ENCODE data around the gene GIN1. TPM values are rescaled to one million over a fixed set of nuclear protein-coding genes. Genes with fewer than 3 reads are reported as not detected.

The GIN1 gene
- total and polyA plus RNA-seq, 2 experiments from 2014 or later, result 5.8 to 9.6 TPM

DNA sequence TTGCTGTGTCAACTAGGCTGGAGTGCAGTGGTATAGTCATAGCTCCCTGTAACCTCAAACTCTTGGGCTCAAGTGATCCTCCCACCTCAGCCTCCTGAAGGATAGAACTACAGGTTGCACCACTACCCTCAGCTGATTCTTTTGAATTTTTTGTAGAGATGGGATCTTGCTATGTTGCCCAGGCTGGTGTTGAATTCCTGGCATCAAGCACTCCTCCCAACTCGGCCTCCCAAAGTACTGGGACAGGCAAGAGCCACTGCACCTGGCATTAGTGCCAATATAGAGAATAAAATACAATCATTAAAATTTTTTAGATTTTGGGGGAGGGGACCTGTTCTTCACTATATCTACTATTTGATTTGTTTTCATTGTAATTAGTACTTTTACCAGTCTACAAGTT, 15.5 kb upstream of the GIN1 start (continued):
- TF ChIP-seq, protein P1, sequence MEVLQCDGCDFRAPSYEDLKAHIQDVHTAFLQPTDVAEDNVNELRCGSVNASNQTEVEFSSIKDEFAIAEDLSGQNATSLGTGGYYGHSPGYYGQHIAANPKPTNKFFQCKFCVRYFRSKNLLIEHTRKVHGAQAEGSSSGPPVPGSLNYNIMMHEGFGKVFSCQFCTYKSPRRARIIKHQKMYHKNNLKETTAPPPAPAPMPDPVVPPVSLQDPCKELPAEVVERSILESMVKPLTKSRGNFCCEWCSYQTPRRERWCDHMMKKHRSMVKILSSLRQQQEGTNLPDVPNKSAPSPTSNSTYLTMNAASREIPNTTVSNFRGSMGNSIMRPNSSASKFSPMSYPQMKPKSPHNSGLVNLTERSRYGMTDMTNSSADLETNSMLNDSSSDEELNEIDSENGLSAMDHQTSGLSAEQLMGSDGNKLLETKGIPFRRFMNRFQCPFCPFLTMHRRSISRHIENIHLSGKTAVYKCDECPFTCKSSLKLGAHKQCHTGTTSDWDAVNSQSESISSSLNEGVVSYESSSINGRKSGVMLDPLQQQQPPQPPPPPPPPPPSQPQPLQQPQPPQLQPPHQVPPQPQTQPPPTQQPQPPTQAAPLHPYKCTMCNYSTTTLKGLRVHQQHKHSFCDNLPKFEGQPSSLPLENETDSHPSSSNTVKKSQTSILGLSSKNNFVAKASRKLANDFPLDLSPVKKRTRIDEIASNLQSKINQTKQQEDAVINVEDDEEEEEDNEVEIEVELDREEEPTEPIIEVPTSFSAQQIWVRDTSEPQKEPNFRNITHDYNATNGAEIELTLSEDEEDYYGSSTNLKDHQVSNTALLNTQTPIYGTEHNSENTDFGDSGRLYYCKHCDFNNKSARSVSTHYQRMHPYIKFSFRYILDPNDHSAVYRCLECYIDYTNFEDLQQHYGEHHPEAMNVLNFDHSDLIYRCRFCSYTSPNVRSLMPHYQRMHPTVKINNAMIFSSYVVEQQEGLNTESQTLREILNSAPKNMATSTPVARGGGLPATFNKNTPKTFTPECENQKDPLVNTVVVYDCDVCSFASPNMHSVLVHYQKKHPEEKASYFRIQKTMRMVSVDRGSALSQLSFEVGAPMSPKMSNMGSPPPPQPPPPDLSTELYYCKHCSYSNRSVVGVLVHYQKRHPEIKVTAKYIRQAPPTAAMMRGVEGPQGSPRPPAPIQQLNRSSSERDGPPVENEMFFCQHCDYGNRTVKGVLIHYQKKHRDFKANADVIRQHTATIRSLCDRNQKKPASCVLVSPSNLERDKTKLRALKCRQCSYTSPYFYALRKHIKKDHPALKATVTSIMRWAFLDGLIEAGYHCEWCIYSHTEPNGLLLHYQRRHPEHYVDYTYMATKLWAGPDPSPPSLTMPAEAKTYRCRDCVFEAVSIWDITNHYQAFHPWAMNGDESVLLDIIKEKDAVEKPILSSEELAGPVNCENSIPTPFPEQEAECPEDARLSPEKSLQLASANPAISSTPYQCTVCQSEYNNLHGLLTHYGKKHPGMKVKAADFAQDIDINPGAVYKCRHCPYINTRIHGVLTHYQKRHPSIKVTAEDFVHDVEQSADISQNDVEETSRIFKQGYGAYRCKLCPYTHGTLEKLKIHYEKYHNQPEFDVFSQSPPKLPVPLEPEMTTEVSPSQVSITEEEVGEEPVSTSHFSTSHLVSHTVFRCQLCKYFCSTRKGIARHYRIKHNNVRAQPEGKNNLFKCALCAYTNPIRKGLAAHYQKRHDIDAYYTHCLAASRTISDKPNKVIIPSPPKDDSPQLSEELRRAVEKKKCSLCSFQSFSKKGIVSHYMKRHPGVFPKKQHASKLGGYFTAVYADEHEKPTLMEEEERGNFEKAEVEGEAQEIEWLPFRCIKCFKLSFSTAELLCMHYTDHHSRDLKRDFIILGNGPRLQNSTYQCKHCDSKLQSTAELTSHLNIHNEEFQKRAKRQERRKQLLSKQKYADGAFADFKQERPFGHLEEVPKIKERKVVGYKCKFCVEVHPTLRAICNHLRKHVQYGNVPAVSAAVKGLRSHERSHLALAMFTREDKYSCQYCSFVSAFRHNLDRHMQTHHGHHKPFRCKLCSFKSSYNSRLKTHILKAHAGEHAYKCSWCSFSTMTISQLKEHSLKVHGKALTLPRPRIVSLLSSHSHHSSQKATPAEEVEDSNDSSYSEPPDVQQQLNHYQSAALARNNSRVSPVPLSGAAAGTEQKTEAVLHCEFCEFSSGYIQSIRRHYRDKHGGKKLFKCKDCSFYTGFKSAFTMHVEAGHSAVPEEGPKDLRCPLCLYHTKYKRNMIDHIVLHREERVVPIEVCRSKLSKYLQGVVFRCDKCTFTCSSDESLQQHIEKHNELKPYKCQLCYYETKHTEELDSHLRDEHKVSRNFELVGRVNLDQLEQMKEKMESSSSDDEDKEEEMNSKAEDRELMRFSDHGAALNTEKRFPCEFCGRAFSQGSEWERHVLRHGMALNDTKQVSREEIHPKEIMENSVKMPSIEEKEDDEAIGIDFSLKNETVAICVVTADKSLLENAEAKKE (CRISPR knock-in tag; IDR thresholded peaks at IDR 0.05), result no peak
- TF ChIP-seq, protein P2, sequence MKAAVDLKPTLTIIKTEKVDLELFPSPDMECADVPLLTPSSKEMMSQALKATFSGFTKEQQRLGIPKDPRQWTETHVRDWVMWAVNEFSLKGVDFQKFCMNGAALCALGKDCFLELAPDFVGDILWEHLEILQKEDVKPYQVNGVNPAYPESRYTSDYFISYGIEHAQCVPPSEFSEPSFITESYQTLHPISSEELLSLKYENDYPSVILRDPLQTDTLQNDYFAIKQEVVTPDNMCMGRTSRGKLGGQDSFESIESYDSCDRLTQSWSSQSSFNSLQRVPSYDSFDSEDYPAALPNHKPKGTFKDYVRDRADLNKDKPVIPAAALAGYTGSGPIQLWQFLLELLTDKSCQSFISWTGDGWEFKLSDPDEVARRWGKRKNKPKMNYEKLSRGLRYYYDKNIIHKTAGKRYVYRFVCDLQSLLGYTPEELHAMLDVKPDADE (IDR thresholded peaks at IDR 0.05), result no peak
- TF ChIP-seq ZNF331 (CRISPR knock-in tag; IDR thresholded peaks at IDR 0.05; ENCODE audit: low read depth) (no peak), STAT1 (IDR thresholded peaks at IDR 0.05; ENCODE audit: unreplicated experiment) (no peak)
- TF ChIP-seq, protein P3, sequence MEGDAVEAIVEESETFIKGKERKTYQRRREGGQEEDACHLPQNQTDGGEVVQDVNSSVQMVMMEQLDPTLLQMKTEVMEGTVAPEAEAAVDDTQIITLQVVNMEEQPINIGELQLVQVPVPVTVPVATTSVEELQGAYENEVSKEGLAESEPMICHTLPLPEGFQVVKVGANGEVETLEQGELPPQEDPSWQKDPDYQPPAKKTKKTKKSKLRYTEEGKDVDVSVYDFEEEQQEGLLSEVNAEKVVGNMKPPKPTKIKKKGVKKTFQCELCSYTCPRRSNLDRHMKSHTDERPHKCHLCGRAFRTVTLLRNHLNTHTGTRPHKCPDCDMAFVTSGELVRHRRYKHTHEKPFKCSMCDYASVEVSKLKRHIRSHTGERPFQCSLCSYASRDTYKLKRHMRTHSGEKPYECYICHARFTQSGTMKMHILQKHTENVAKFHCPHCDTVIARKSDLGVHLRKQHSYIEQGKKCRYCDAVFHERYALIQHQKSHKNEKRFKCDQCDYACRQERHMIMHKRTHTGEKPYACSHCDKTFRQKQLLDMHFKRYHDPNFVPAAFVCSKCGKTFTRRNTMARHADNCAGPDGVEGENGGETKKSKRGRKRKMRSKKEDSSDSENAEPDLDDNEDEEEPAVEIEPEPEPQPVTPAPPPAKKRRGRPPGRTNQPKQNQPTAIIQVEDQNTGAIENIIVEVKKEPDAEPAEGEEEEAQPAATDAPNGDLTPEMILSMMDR (conservative IDR thresholded peaks at IDR 0.05; ENCODE audit: low read depth in 2 of 2), result no peak

DNA sequence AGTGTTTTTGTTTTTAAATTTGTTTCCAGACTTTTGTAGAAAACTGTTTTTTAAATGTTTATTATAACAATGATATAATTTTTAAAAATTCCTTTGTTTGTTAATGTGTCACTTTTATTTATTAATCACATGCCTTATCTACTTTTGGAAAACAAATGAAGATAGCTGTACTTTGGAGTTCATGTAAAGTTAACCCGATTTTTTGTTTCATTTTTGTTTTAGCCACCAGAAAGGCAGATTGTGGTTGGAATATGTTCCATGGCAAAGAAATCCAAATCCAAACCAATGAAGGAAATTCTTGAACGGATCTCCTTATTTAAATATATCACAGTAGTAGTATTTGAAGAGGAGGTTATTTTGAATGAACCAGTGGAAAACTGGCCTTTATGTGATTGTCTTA, 13.3 kb upstream of the GIN1 start:
- no peaks in the 10 kb centered on the region for H3K4me1 Mint-ChIP-seq
- no peaks in the 10 kb centered on the region for H3K27me3 Mint-ChIP-seq (ENCODE audit: insufficient read depth, low read depth, poor library complexity)
- Histone ChIP-seq H3K4me1 (ENCODE audit: insufficient read depth) (no peaks in the 10 kb centered on the region), H3K9me2 (ENCODE audit: insufficient read depth) (no peaks in the 10 kb centered on the region), H3K4me2 (no peak overlapping the region), H3K79me2 (replicated peaks; ENCODE audit: insufficient read depth) (no peaks in the 10 kb centered on the region), H4K20me1 (replicated peaks; ENCODE audit: insufficient read depth) (no peaks in the 10 kb centered on the region; the same call in 1 of the 2 replicates), H3K4me3 (no peak overlapping the region), H3K36me3 (ENCODE audit: insufficient read depth) (no peaks in the 10 kb centered on the region), H3K27ac (ENCODE audit: low read depth) (no peak overlapping the region), H3F3A (replicated peaks; ENCODE audit: low read depth) (no peaks in the 10 kb centered on the region), H3K27me3 (ENCODE audit: insufficient read depth) (no peaks in the 10 kb centered on the region), H2AFZ (no peak overlapping the region)
- DNase-seq (ENCODE audit: low spot score) (no peak), ATAC-seq (no peak)
- no peak overlapping the region for H3K4me3 Mint-ChIP-seq
- peaks cover 6% of the 10 kb centered on the region; the same call in 2 of the 3 replicates for H3K36me3 Mint-ChIP-seq (ENCODE audit: low read depth)
- no peak overlapping the region for H3K27ac Mint-ChIP-seq
- no peaks in the 10 kb centered on the region for H3K9me3 Mint-ChIP-seq
- TF ChIP-seq, protein P1 (CRISPR knock-in tag; IDR thresholded peaks at IDR 0.05), result no peak
- TF ChIP-seq ZNF114 (CRISPR knock-in tag; IDR thresholded peaks at IDR 0.05), result no peak
- no peak for TF ChIP-seq EZH2 (IDR thresholded peaks at IDR 0.05; ENCODE audit: low read depth, unreplicated experiment)
